Right kidney (tissue), 1 donor: Measurements from ENCODE around the gene PACS1.
A peak's percentile ranks its signal among the peaks of the same experiment; 100 is the strongest.

Source experiments
- DNase-seq: peaks from one replicate; pipeline ENCODE4 v3.0.0-alpha.2; 2016

PACS1 gene

GRCh38 chr11:66048547-66049323, 21.3 kb upstream of the PACS1 start, which contains the start of gene GAL3ST3:
Gene GAL3ST3, minus strand, starts transcription at chr11:66049161. Its CDS starts 3,746 bp downstream, at chr11:66045415.
- peak; percentile 35 for DNase-seq

GRCh38 chr11:66050581-66051231, 19.4 kb upstream of the PACS1 start:
- DNase-seq = peak; percentile 15

GRCh38 chr11:66051371-66051765, 18.7 kb upstream of the PACS1 start:
- DNase-seq = no peak

GRCh38 chr11:66051766-66052663, 18.1 kb upstream of the PACS1 start, which contains the start of gene SF3B2:
Gene SF3B2, plus strand, starts transcription at chr11:66052364. Its CDS starts 21 bp downstream, at chr11:66052385.
- peak; percentile 96 for DNase-seq

GRCh38 chr11:66052664-66052982, 17.4 kb upstream of the PACS1 start:
- DNase-seq = no peak

GRCh38 chr11:66055021-66055420, 15.1 kb upstream of the PACS1 start:
- no peak for DNase-seq

- DNase-seq = no peak
Measured at GRCh38 chr11:66056501-66056900, 13.6 kb upstream of the PACS1 start.

- no peak for DNase-seq
Measured at GRCh38 chr11:66059966-66060680, 9.9 kb upstream of the PACS1 start.

GRCh38 chr11:66061268-66061667, 8.8 kb upstream of the PACS1 start:
- DNase-seq = no peak

- no peak for DNase-seq
Measured at GRCh38 chr11:66062408-66062807, 7.7 kb upstream of the PACS1 start.

GRCh38 chr11:66063900-66064299, 6.2 kb upstream of the PACS1 start:
- DNase-seq = no peak

- no peak for DNase-seq
Measured at GRCh38 chr11:66064571-66064970, 5.5 kb upstream of the PACS1 start.

GRCh38 chr11:66066751-66067150, 3.3 kb upstream of the PACS1 start:
- no peak for DNase-seq

GRCh38 chr11:66067640-66068039, 2.4 kb upstream of the PACS1 start:
- no peak for DNase-seq

GRCh38 chr11:66068154-66068821, 1.8 kb upstream of the PACS1 start:
- peak; percentile 65 for DNase-seq

- no peak for DNase-seq
Measured at GRCh38 chr11:66068923-66069714, 953 bp upstream of the PACS1 start.

- peak; percentile 72 for DNase-seq
Measured at GRCh38 chr11:66070604-66071380, 720 bp downstream of the PACS1 start.

GRCh38 chr11:66071381-66071801, 1.3 kb downstream of the PACS1 start:
- no peak for DNase-seq

- DNase-seq = no peak
Measured at GRCh38 chr11:66072081-66072480, 2.0 kb downstream of the PACS1 start.

- no peak for DNase-seq
Measured at GRCh38 chr11:66072518-66072917, 2.4 kb downstream of the PACS1 start.
